Osteocyte (in vitro differentiated cells): Measurements from ENCODE around the gene GFRA4. TPM values are rescaled to one million over a fixed set of nuclear protein-coding genes. Genes with fewer than 3 reads are reported as not detected.

Source experiments
- DNase-seq: peaks from one replicate; pipeline ENCODE4 v3.0.0; 2021; ENCODE audit warnings: mixed read lengths; ENCODE audit not compliant: unreplicated experiment; ENCODE audit errors: extremely low spot score
- H3K27ac Mint-ChIP-seq: one replicate; pipeline ENCODE4 v1.8.0; 2021; ENCODE audit warnings: mild to moderate bottlenecking, mixed read lengths; ENCODE audit not compliant: unreplicated experiment
- H3K27me3 Mint-ChIP-seq: one replicate; pipeline ENCODE4 v1.8.0; 2021; ENCODE audit warnings: mixed read lengths; ENCODE audit not compliant: unreplicated experiment
- H3K36me3 Mint-ChIP-seq: one replicate; pipeline ENCODE4 v1.8.0; 2021; ENCODE audit warnings: mixed read lengths; ENCODE audit not compliant: unreplicated experiment
- H3K4me1 Mint-ChIP-seq: one replicate; pipeline ENCODE4 v1.8.0; 2021; ENCODE audit warnings: mixed read lengths; ENCODE audit not compliant: unreplicated experiment
- H3K4me3 Mint-ChIP-seq: one replicate; pipeline ENCODE4 v1.8.0; 2021; ENCODE audit warnings: mild to moderate bottlenecking, moderate library complexity, mixed read lengths; ENCODE audit not compliant: unreplicated experiment
- H3K9me3 Mint-ChIP-seq: one replicate; pipeline ENCODE4 v1.8.0; 2021; ENCODE audit warnings: mixed read lengths; ENCODE audit not compliant: unreplicated experiment
- total RNA-seq: library from RNA; stranded (reverse); gene quantifications from 2 replicates; pipeline ENCODE4 v1.2.1, GENCODE V29; 2021
- TF ChIP-seq, protein P1 (sequence below): fragments of 200-600 bp; sonication (generic); IDR thresholded peaks from 2 replicates; pipeline ENCODE4 v1.5.0; 2021; ENCODE audit warnings: antibody characterized with exemption, mild to moderate bottlenecking, moderate library complexity

The GFRA4 gene
- total RNA-seq, 1 donor from 2014 or later: not detected

DNA sequence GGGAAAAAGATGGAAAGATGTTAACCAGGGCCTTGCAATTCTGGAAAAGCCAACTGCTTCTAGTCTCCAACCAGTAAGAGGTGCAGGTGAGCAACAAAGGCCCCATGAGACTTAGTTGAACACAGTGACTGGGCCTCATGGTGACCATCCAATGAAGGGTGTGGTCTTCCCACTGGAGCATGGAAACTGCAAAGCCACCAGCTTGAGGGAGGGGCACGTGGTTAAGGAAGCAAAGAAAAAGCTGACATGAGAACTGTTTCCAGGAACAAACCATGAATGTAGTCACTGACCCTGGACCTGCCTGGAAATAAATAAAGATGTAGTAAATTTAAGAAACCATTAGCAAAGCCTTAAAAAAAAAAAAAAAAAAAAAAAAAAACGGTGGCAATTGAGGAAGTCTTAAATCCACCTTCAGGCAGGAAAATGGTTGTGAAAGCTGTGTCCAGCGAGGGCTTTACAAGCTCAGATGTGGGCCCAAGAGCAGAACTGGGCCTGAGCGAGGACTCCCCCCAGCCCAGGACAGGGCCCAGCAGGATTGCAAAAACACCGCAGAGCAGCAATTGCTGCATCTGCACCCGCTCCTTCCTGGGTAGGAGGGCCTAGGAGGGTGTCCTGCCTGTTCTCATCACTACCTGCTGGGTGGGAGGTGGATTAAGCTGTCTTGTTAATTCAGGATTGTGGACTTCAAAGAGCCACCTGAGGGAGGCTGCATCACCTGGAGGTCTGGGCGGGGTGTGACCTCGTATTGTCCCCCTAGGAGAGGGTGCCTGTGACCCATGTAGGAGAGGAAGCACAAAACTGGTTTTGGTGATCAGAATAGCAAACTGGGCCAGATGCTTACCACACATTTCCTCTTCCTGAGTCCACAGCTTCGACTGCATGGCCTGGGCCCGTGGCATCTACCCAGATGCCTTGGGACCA is 10.3 kb downstream of the GFRA4 start:
- H3K4me3 Mint-ChIP-seq: no peak overlapping the region
- H3K36me3 Mint-ChIP-seq: peaks cover 16% of the 10 kb centered on the region
- H3K9me3 Mint-ChIP-seq: no peaks in the 10 kb centered on the region
- no peaks in the 10 kb centered on the region for H3K27me3 Mint-ChIP-seq
- H3K27ac Mint-ChIP-seq: no peak overlapping the region
- no peaks in the 10 kb centered on the region for H3K4me1 Mint-ChIP-seq
- TF ChIP-seq, protein P1, sequence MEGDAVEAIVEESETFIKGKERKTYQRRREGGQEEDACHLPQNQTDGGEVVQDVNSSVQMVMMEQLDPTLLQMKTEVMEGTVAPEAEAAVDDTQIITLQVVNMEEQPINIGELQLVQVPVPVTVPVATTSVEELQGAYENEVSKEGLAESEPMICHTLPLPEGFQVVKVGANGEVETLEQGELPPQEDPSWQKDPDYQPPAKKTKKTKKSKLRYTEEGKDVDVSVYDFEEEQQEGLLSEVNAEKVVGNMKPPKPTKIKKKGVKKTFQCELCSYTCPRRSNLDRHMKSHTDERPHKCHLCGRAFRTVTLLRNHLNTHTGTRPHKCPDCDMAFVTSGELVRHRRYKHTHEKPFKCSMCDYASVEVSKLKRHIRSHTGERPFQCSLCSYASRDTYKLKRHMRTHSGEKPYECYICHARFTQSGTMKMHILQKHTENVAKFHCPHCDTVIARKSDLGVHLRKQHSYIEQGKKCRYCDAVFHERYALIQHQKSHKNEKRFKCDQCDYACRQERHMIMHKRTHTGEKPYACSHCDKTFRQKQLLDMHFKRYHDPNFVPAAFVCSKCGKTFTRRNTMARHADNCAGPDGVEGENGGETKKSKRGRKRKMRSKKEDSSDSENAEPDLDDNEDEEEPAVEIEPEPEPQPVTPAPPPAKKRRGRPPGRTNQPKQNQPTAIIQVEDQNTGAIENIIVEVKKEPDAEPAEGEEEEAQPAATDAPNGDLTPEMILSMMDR: no peak
- DNase-seq: no peak

DNA sequence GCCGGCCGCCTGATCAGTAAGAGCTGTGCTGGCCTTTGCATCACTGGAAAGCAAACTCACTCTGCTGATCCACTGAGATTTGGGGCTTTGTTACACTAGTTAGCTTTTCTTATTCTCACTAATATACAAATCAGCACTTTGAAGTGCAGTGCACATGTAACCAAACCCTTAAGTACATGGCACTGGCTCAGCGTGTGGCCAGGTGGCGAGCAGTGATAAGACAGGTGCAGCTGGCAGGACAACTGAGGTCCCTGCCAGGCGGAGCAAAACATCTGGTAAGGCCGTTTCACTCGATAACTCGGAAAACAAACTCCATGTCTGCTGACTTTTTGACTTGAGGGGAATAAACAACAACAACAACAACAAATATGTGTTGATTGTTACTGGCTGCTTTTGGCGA is 11.0 kb downstream of the GFRA4 start:
- H3K36me3 Mint-ChIP-seq: peaks cover 20% of the 10 kb centered on the region
- H3K27me3 Mint-ChIP-seq: no peaks in the 10 kb centered on the region
- H3K27ac Mint-ChIP-seq: no peak overlapping the region
- no peaks in the 10 kb centered on the region for H3K4me1 Mint-ChIP-seq
- H3K4me3 Mint-ChIP-seq: no peak overlapping the region
- no peaks in the 10 kb centered on the region for H3K9me3 Mint-ChIP-seq
- DNase-seq: no peak
- TF ChIP-seq, protein P1: no peak

DNA sequence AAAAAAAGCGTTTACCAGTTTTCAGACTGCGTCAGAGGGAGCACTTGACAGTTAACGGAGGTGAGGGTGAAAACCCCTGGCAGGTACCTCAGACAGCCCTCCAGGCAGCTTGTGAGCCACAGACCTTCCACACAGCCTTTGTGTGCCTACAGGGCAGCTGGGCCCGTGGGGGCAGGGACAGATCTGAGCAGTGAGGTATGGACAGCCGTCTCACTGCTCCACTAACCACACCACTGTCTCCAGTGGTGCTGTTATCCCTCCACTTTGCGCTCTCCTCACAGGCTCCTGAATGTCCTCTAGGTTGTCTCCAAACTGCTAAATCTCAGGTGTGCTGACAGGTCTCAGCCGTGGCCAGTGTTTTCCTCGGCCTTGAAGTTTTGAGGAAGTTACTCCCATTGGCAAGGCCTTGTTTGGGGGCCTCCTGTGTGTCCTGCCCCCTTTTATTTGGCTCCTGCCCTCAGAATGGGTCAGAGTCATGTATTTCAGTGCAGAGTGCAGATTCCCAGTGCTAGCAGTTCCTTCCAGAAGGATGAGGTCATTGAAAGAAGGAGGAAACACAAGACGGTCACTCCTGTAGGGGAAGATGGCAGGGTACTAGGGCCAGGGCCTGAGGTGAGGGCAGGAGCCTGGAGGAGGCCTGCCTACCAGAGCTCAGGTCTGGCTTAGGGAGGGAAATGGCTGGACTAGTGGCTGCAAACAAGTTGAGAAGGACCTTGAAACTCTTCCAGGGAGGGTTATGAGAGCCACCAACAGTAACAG is 11.8 kb downstream of the GFRA4 start:
- Mint-ChIP-seq H3K36me3 (peaks cover 21% of the 10 kb centered on the region), H3K9me3 (no peaks in the 10 kb centered on the region), H3K27me3 (no peaks in the 10 kb centered on the region), H3K4me1 (no peaks in the 10 kb centered on the region), H3K4me3 (no peak overlapping the region), H3K27ac (no peak overlapping the region)
- TF ChIP-seq, protein P1: no peak
- DNase-seq: no peak

DNA sequence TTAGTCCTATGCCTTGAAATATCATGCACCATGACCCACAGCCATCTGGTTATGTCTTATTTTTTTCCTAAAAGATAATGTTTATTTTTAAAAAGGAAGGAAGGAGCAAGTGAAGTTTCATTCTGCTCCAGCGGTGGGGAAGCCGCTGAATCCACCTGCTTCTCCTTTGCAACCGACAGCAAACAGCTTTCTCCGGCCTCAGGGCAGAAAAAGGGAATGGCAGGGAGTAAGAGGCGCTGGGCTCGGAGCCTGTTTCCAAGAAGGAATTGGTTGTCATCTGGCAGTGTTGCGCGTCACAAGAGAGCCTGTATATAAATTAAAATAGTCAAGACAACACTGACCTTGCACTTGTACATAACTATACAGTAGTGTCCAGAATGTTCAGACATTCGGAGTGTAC is 14.2 kb downstream of the GFRA4 start:
- Mint-ChIP-seq H3K4me1 (no peaks in the 10 kb centered on the region), H3K36me3 (peaks cover 30% of the 10 kb centered on the region), H3K4me3 (no peak overlapping the region), H3K27ac (no peak overlapping the region), H3K27me3 (no peaks in the 10 kb centered on the region), H3K9me3 (no peaks in the 10 kb centered on the region)
- DNase-seq: peak; percentile 51
- TF ChIP-seq, protein P1: no peak

DNA sequence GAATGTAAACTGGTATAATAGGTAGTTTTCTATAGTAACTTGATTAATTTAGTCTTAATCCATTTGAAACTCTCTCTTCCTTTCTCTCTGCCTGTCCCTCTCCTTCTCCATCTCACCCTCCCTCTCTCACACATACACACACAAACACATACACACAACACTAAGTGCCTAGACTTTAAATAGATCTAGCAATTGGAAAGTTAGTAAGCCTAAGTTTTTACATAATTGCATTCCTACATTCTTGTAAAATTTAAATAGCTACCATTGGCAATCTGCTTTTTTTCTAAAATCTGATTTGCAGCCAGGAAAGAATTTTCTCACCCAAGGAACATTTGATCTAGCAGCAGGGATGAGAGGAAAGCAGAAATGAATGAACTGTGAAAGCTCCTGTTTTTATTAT is 15.7 kb downstream of the GFRA4 start:
- Mint-ChIP-seq H3K4me1 (no peaks in the 10 kb centered on the region), H3K4me3 (no peak overlapping the region), H3K27ac (no peak overlapping the region), H3K9me3 (no peaks in the 10 kb centered on the region), H3K27me3 (no peaks in the 10 kb centered on the region), H3K36me3 (peaks cover 33% of the 10 kb centered on the region)
- no peak for DNase-seq
- TF ChIP-seq, protein P1: no peak
